OCI-M2 (cell line): Measurements from ENCODE around the gene PBX1.

Source experiments
- DNase-seq: peaks from one replicate; lab custom pipeline; 2025; ENCODE audit not compliant: unreplicated experiment; lab: John Stamatoyannopoulos, UW

The PBX1 gene

GRCh38 chr1:164563721-164564360 is 4.9 kb downstream of the PBX1 start:
- no peak for DNase-seq

- no peak for DNase-seq
These were observed 5.4 kb downstream of the PBX1 start for GRCh38 chr1:164564378-164564777.

GRCh38 chr1:164565357-164565756 is 6.4 kb downstream of the PBX1 start:
- no peak for DNase-seq

- DNase-seq, result no peak
These were observed 8.8 kb downstream of the PBX1 start for GRCh38 chr1:164567774-164568173.

- DNase-seq, result no peak
These were observed 10.3 kb downstream of the PBX1 start for GRCh38 chr1:164569241-164569640.

- DNase-seq, result no peak
These were observed 10.9 kb downstream of the PBX1 start for GRCh38 chr1:164569866-164570265.

GRCh38 chr1:164571333-164571732 is 12.3 kb downstream of the PBX1 start:
- no peak for DNase-seq

GRCh38 chr1:164575356-164575886 is 16.4 kb downstream of the PBX1 start:
- DNase-seq, result no peak

GRCh38 chr1:164576291-164577271 is 17.6 kb downstream of the PBX1 start:
- DNase-seq, result no peak

GRCh38 chr1:164577291-164577690 is 18.3 kb downstream of the PBX1 start:
- no peak for DNase-seq

- DNase-seq, result no peak
These were observed 19.7 kb downstream of the PBX1 start for GRCh38 chr1:164578479-164579200.

- no peak for DNase-seq
These were observed 20.4 kb downstream of the PBX1 start for GRCh38 chr1:164579381-164579780.

- no peak for DNase-seq
These were observed 22.8 kb downstream of the PBX1 start for GRCh38 chr1:164581762-164582161.

GRCh38 chr1:164583196-164583595 is 24.2 kb downstream of the PBX1 start:
- no peak for DNase-seq

- no peak for DNase-seq
These were observed 25.0 kb downstream of the PBX1 start for GRCh38 chr1:164583835-164584539.

- no peak for DNase-seq
These were observed 27.6 kb downstream of the PBX1 start for GRCh38 chr1:164586591-164586990.

- DNase-seq, result no peak
These were observed 28.9 kb downstream of the PBX1 start for GRCh38 chr1:164587617-164588501.

- DNase-seq, result no peak
These were observed 29.7 kb downstream of the PBX1 start for GRCh38 chr1:164588516-164589341.

GRCh38 chr1:164589408-164589807 is 30.4 kb downstream of the PBX1 start:
- no peak for DNase-seq
